SK-N-SH (cell line): ENCODE measurements around the gene TDRD9. TPM values are rescaled to one million over a fixed set of nuclear protein-coding genes. Genes with fewer than 3 reads are reported as not detected.
A peak's percentile ranks its signal among the peaks of the same experiment; 100 is the strongest.

Experiments used
- CTCF ChIA-PET: fragments of 300-600, 350-600 bp; formaldehyde crosslinking; extraction: SDS; loops from one replicate; lab custom pipeline; 2021; lab: Yijun Ruan, JAX
- POLR2A ChIA-PET: fragments of 350-600 bp; sonication (Branson Sonifier 250); formaldehyde crosslinking; extraction: SDS; loops from one replicate; lab custom pipeline; 2020; ENCODE audit warnings: antibody characterized with exemption, inconsistent platforms; lab: Yijun Ruan, JAX
- DNase-seq: peaks from one replicate; pipeline ENCODE4 v3.0.0; 2012
- H2AFZ ChIP-seq: fragments of 200-600 bp; sonication (generic); 2 replicates; pipeline ENCODE4 v1.8.1; 2016; ENCODE audit warnings: antibody characterized with exemption, mild to moderate bottlenecking, low read depth
- H3F3A ChIP-seq: fragments of 200-600 bp; sonication (generic); replicated peaks from 2 replicates; pipeline ENCODE3; 2016; ENCODE audit warnings: antibody characterized with exemption, mild to moderate bottlenecking; ENCODE audit not compliant: insufficient read depth
- H3K27ac ChIP-seq, 2 experiments: fragments of 200-500 bp in 1 of 2; fragments of 200-600 bp in 1 of 2; sonication (Bioruptor generic) in 1 of 2; sonication (generic), shearing (Covaris generic) in 1 of 2; 2 replicates each; pipeline versions ENCODE4 v1.5.1 to v1.6.1; 2014 to 2016; ENCODE audit warnings: low read depth in 2 of 2, inconsistent platforms in 1 of 2, low read length in 1 of 2, mild to moderate bottlenecking in 1 of 2, mixed read lengths in 1 of 2
- H3K27me3 ChIP-seq: fragments of 200-600 bp; sonication (generic), shearing (Covaris generic); 2 replicates; pipeline ENCODE4 v1.6.1; 2016; ENCODE audit warnings: mixed run types; ENCODE audit not compliant: insufficient read depth
- H3K36me3 ChIP-seq, 2 experiments: fragments of 200-500 bp in 1 of 2; fragments of 200-600 bp in 1 of 2; sonication (Bioruptor generic) in 1 of 2; sonication (generic) in 1 of 2; replicated peaks in 1 of 2; 2 replicates each; pipeline versions ENCODE3 to v1.5.1; 2014 to 2016; ENCODE audit warnings: low read length in 1 of 2, mild to moderate bottlenecking in 1 of 2; ENCODE audit not compliant: insufficient read depth in 2 of 2, control insufficient read depth in 1 of 2
- H3K4me1 ChIP-seq, 2 experiments: fragments of 200-500 bp in 1 of 2; fragments of 200-600 bp in 1 of 2; sonication (Bioruptor generic) in 1 of 2; sonication (generic), shearing (Covaris generic) in 1 of 2; 2 replicates each; pipeline versions ENCODE4 v1.5.1 to v1.6.1; 2014 to 2016; ENCODE audit warnings: low read depth in 1 of 2, low read length in 1 of 2, mixed run types in 1 of 2; ENCODE audit not compliant: insufficient read depth in 2 of 2, control insufficient read depth in 1 of 2
- H3K4me2 ChIP-seq: fragments of 200-600 bp; sonication (generic), shearing (Covaris generic); 2 replicates; pipeline ENCODE4 v1.6.1; 2017; ENCODE audit warnings: mixed run types
- H3K4me3 ChIP-seq, 2 experiments: fragments of 200-500 bp in 1 of 2; fragments of 200-600 bp in 1 of 2; sonication (Bioruptor generic) in 1 of 2; sonication (generic), shearing (Covaris generic) in 1 of 2; 2 replicates each; pipeline versions ENCODE4 v1.5.1 to v1.8.1; 2014 to 2016; ENCODE audit warnings: low read depth in 2 of 2, inconsistent platforms in 1 of 2, low read length in 1 of 2, mild to moderate bottlenecking in 1 of 2, mixed read lengths in 1 of 2, moderate library complexity in 1 of 2
- H3K79me2 ChIP-seq: fragments of 200-600 bp; sonication (generic); 2 replicates; pipeline ENCODE4 v1.8.1; 2017; ENCODE audit warnings: mild to moderate bottlenecking; ENCODE audit not compliant: insufficient read depth
- H3K9ac ChIP-seq: fragments of 200-600 bp; sonication (generic); 2 replicates; pipeline ENCODE4 v1.6.1; 2017; ENCODE audit warnings: mixed run types
- H3K9me2 ChIP-seq: fragments of 200-600 bp; sonication (generic); 2 replicates; pipeline ENCODE4 v1.6.1; 2017; ENCODE audit warnings: mixed run types
- H3K9me3 ChIP-seq: fragments of 200-600 bp; sonication (generic); 2 replicates; pipeline ENCODE4 v1.6.1; 2017; ENCODE audit warnings: mixed run types, mild to moderate bottlenecking, moderate library complexity
- H4K20me1 ChIP-seq: fragments of 200-600 bp; sonication (generic); 2 replicates; pipeline ENCODE4 v1.6.1; 2017; ENCODE audit warnings: mild to moderate bottlenecking, mixed run types; ENCODE audit not compliant: insufficient read depth
- ELF1 ChIP-seq: IDR thresholded peaks from 2 replicates; pipeline ENCODE4 v1.4.0; 2012
- EP300 ChIP-seq, 2 experiments: IDR thresholded peaks; 2 replicates each; pipeline versions ENCODE4 v1.4.0 to v1.6.1; 2012; ENCODE audit warnings: borderline replicate concordance in 1 of 2, low read depth in 1 of 2, low read length in 1 of 2
- FOXJ3 ChIP-seq: sonication (generic); formaldehyde crosslinking; IDR thresholded peaks from 2 replicates; pipeline ENCODE4 v1.5.1; 2020; ENCODE audit warnings: mild to moderate bottlenecking, missing genetic modification reagents
- FOXM1 ChIP-seq: IDR thresholded peaks from 2 replicates; pipeline ENCODE4 v1.4.0; 2012; ENCODE audit warnings: low read depth, mild to moderate bottlenecking
- GABPA ChIP-seq: IDR thresholded peaks from 2 replicates; pipeline ENCODE4 v1.4.0; 2012; ENCODE audit warnings: low read depth, mild to moderate bottlenecking
- GATA2 ChIP-seq: sonication (generic); formaldehyde crosslinking; IDR thresholded peaks from 2 replicates; pipeline ENCODE4 v1.5.0; 2020; ENCODE audit warnings: mild to moderate bottlenecking, missing genetic modification reagents
- MXI1 ChIP-seq: IDR thresholded peaks from 2 replicates; pipeline ENCODE4 v1.6.1; 2012; ENCODE audit warnings: mild to moderate bottlenecking, low read depth, low read length, improper control_type of control experiment
- NFIC ChIP-seq: IDR thresholded peaks from 2 replicates; pipeline ENCODE4 v1.4.0; 2012; ENCODE audit warnings: borderline replicate concordance
- POLR2AphosphoS5 ChIP-seq: IDR thresholded peaks from 2 replicates; pipeline ENCODE4 v1.6.1; 2012; ENCODE audit warnings: low read depth, low read length
- RCOR1 ChIP-seq: fragments of 150-350 bp; IDR thresholded peaks from 2 replicates; pipeline ENCODE4 v1.6.1; 2017; ENCODE audit warnings: antibody characterized with exemption, low read length
- RFX5 ChIP-seq: IDR thresholded peaks from 2 replicates; pipeline ENCODE4 v1.6.1; 2012; ENCODE audit warnings: mild to moderate bottlenecking, improper control_type of control experiment, low read length
- SMC3 ChIP-seq: IDR thresholded peaks from 2 replicates; pipeline ENCODE4 v1.6.1; 2012; ENCODE audit warnings: low read depth, low read length, improper control_type of control experiment
- TCF12 ChIP-seq: IDR thresholded peaks from 2 replicates; pipeline ENCODE4 v1.4.0; 2012
- TEAD4 ChIP-seq: IDR thresholded peaks from 2 replicates; pipeline ENCODE4 v1.4.0; 2012; ENCODE audit warnings: mild to moderate bottlenecking, borderline replicate concordance; ENCODE audit not compliant: insufficient read depth
- WGBS: methylation state at CpG from one replicate; pipeline ENCODE4 v1.1.6; 2017; ENCODE audit warnings: low lambda C conversion rate; 5-methylcytosine and 5-hydroxymethylcytosine counted together
- polyA plus RNA-seq, 3 experiments: library from polyadenylated mRNA; depleted of rRNA; stranded (reverse); fragments of >200 nt; gene quantifications; 2 replicates each; pipeline ENCODE4 v1.2.3, GENCODE V29; 2012
- TF ChIP-seq, protein P1 (sequence below): fragments of 200-600 bp; sonication (generic); IDR thresholded peaks from 2 replicates; pipeline ENCODE4 v1.6.1; 2017; ENCODE audit warnings: antibody characterized with exemption, mild to moderate bottlenecking, moderate library complexity
- TF ChIP-seq, protein P2 (sequence below): IDR thresholded peaks from 2 replicates; pipeline ENCODE4; 2012
- TF ChIP-seq, protein P3 (sequence below): fragments of 150-350 bp; IDR thresholded peaks from 2 replicates; pipeline ENCODE4 v1.6.1; 2016; ENCODE audit warnings: mild to moderate bottlenecking, low read depth, low read length
- TF ChIP-seq, protein P4 (sequence below): IDR thresholded peaks from 2 replicates; pipeline ENCODE4 v1.6.1; 2012; ENCODE audit warnings: mild to moderate bottlenecking, low read depth, low read length, moderate library complexity

TDRD9 gene
- polyA plus RNA-seq, 1 of the 3 experiments (the other 2 are of a cell fraction) = not detected

DNA sequence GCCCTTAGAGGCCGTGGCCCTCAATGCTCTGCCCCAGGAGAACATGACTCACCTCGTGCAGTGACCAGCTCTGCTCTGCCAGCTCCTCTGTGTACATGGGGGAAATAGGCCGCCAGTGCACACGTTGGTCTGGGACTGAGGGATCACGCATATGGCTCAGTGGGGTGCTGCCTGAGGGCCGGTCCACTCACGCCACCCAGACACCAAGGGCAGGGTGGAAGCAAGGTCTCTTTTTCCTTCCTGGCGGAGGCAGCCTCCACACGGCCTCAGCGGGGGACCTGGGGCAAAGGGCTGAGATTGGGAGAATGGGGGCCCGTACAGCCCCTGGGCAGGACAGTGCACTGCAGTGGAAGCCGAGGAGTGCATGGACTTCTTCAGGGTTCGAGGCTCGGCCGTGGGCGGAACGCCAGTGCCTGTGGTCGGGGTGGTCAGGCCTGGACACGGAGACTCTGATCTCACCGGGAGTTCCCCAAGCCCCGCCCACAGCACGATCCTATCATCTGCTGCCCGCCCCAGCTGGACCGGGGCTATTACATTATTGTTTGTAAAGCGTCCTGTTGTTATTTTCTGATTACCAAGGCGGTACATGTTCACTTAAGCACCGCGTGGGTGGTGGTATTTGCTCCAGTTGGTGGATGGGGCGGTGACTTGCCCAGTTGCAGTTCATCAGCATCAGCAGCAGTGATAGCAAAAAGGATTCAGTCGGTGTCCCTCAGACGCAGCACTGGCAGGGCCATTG, 38.8 kb upstream of the TDRD9 start:
- Histone ChIP-seq H3K9ac (no peak overlapping the region), H2AFZ (no peak overlapping the region), H3K27ac (no peak overlapping the region), H3K36me3 (no peaks in the 10 kb centered on the region), H3F3A (no peaks in the 10 kb centered on the region), H3K4me2 (no peak overlapping the region), H3K27me3 (no peaks in the 10 kb centered on the region), H3K9me2 (no peaks in the 10 kb centered on the region), H3K79me2 (no peaks in the 10 kb centered on the region), H4K20me1 (no peaks in the 10 kb centered on the region), H3K4me1 (peaks cover 0 to 9% of the 10 kb centered on the region in 2 experiments; a peak in 1 of 4 replicates), H3K4me3 (no peak overlapping the region), H3K9me3 (no peaks in the 10 kb centered on the region)
- ChIA-PET POLR2A (no interaction called here), CTCF (interaction anchor here (2.4 kb wide), 1 partner anchor 21 kb away, joined by 5 read pairs; no protein-coding TSS in a partner anchor)
- DNase-seq = peak; percentile 35
- WGBS = 93% methylated on average over 18 of the region's 31 CpGs
- TF ChIP-seq, protein P1, sequence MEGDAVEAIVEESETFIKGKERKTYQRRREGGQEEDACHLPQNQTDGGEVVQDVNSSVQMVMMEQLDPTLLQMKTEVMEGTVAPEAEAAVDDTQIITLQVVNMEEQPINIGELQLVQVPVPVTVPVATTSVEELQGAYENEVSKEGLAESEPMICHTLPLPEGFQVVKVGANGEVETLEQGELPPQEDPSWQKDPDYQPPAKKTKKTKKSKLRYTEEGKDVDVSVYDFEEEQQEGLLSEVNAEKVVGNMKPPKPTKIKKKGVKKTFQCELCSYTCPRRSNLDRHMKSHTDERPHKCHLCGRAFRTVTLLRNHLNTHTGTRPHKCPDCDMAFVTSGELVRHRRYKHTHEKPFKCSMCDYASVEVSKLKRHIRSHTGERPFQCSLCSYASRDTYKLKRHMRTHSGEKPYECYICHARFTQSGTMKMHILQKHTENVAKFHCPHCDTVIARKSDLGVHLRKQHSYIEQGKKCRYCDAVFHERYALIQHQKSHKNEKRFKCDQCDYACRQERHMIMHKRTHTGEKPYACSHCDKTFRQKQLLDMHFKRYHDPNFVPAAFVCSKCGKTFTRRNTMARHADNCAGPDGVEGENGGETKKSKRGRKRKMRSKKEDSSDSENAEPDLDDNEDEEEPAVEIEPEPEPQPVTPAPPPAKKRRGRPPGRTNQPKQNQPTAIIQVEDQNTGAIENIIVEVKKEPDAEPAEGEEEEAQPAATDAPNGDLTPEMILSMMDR = no peak
- no peak for TF ChIP-seq EP300 (IDR thresholded peaks at IDR 0.05; ENCODE audit: borderline replicate concordance in 1 of 2, low read depth in 1 of 2, low read length in 1 of 2)
- TF ChIP-seq FOXM1 = no peak
- no peak for TF ChIP-seq POLR2AphosphoS5
- TF ChIP-seq FOXJ3 (CRISPR knock-in tag) = no peak
- no peak for TF ChIP-seq SMC3
- no peak for TF ChIP-seq ELF1
- no peak for TF ChIP-seq TEAD4
- no peak for TF ChIP-seq MXI1
- no peak for TF ChIP-seq RFX5
- TF ChIP-seq, protein P2, sequence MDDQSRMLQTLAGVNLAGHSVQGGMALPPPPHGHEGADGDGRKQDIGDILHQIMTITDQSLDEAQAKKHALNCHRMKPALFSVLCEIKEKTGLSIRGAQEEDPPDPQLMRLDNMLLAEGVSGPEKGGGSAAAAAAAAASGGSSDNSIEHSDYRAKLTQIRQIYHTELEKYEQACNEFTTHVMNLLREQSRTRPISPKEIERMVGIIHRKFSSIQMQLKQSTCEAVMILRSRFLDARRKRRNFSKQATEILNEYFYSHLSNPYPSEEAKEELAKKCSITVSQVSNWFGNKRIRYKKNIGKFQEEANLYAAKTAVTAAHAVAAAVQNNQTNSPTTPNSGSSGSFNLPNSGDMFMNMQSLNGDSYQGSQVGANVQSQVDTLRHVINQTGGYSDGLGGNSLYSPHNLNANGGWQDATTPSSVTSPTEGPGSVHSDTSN = no peak
- TF ChIP-seq GATA2 = no peak
- TF ChIP-seq TCF12 = no peak
- no peak for TF ChIP-seq NFIC
- no peak for TF ChIP-seq RCOR1
- TF ChIP-seq, protein P3, sequence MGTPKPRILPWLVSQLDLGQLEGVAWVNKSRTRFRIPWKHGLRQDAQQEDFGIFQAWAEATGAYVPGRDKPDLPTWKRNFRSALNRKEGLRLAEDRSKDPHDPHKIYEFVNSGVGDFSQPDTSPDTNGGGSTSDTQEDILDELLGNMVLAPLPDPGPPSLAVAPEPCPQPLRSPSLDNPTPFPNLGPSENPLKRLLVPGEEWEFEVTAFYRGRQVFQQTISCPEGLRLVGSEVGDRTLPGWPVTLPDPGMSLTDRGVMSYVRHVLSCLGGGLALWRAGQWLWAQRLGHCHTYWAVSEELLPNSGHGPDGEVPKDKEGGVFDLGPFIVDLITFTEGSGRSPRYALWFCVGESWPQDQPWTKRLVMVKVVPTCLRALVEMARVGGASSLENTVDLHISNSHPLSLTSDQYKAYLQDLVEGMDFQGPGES = no peak
- TF ChIP-seq, protein P4, sequence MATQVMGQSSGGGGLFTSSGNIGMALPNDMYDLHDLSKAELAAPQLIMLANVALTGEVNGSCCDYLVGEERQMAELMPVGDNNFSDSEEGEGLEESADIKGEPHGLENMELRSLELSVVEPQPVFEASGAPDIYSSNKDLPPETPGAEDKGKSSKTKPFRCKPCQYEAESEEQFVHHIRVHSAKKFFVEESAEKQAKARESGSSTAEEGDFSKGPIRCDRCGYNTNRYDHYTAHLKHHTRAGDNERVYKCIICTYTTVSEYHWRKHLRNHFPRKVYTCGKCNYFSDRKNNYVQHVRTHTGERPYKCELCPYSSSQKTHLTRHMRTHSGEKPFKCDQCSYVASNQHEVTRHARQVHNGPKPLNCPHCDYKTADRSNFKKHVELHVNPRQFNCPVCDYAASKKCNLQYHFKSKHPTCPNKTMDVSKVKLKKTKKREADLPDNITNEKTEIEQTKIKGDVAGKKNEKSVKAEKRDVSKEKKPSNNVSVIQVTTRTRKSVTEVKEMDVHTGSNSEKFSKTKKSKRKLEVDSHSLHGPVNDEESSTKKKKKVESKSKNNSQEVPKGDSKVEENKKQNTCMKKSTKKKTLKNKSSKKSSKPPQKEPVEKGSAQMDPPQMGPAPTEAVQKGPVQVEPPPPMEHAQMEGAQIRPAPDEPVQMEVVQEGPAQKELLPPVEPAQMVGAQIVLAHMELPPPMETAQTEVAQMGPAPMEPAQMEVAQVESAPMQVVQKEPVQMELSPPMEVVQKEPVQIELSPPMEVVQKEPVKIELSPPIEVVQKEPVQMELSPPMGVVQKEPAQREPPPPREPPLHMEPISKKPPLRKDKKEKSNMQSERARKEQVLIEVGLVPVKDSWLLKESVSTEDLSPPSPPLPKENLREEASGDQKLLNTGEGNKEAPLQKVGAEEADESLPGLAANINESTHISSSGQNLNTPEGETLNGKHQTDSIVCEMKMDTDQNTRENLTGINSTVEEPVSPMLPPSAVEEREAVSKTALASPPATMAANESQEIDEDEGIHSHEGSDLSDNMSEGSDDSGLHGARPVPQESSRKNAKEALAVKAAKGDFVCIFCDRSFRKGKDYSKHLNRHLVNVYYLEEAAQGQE = no peak
- TF ChIP-seq GABPA = no peak
